AG04449 (cell line): ENCODE measurements around the gene MYRF.

Source experiments
- CTCF ChIA-PET: fragments of 350-600 bp; formaldehyde crosslinking; extraction: SDS; loops from one replicate; lab custom pipeline; 2021; ENCODE audit warnings: antibody characterized with exemption; lab: Yijun Ruan, JAX
- POLR2A ChIA-PET: fragments of 400-600, 350-600 bp; formaldehyde crosslinking; extraction: SDS; loops from one replicate; lab custom pipeline; 2020; ENCODE audit warnings: antibody characterized with exemption, inconsistent platforms; lab: Yijun Ruan, JAX
- DNase-seq: peaks from one replicate; pipeline ENCODE4 v3.0.0-alpha.2; 2010; ENCODE audit warnings: low read depth, low spot score
- H3K4me3 ChIP-seq: 2 replicates; pipeline ENCODE4 v1.5.1; 2011; ENCODE audit warnings: low read depth, mild to moderate bottlenecking, control low read depth, low read length
- CTCF ChIP-seq: IDR thresholded peaks from one replicate; pipeline ENCODE4 v1.5.1; 2011; ENCODE audit warnings: mild to moderate bottlenecking, moderate library complexity, low read length, control low read depth, inconsistent platforms; ENCODE audit not compliant: insufficient read depth; ENCODE audit errors: missing control alignments

MYRF gene

GRCh38 chr11:61803889-61804647 lies 51.6 kb downstream of the MYRF start:
- no peak for TF ChIP-seq CTCF
- ChIA-PET CTCF (interaction anchor here (1.2 to 2.9 kb wide), 5 partner anchors 8 to 304 kb away, joined by 4 to 13 read pairs (median 5); no protein-coding TSS in a partner anchor), POLR2A (no interaction called here)
- DNase-seq = no peak
- no peak overlapping the region for H3K4me3 ChIP-seq

- POLR2A ChIA-PET = no interaction called here
- TF ChIP-seq CTCF = no peak
Measured at GRCh38 chr11:61805146-61805545, 52.7 kb downstream of the MYRF start.

DNA sequence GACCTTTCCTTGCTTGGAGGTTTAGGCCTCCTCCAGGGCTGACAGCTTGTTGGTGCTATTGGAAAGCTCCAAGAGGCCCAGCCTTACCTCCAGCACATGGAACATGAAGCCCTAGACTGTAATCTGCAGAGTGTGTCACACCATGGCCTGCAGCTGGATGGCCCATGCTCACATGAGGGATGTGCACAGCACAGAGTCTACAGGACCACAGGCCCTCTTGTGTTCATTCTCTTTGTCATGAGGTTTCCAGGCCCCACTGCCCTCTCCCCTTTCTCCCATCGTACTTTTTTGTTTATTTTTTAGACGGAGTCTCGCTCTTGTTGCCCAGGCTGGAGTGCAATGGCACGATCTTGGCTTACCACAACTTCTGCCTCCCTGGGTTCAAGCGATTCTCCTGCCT lies 54.3 kb downstream of the MYRF start:
- TF ChIP-seq CTCF = no peak
- H3K4me3 ChIP-seq = no peak overlapping the region
- CTCF ChIA-PET = interaction anchor here (1.0 to 3.7 kb wide), 7 partner anchors 9 to 141 kb away, joined by 3 to 44 read pairs (median 5); partner anchors contain the start of gene FADS1
- POLR2A ChIA-PET = no interaction called here
- no peak for DNase-seq

More at GRCh38 chr11:61805146-61805545, 52.7 kb downstream of the MYRF start:
- DNase-seq = no peak
- H3K4me3 ChIP-seq = no peak overlapping the region
- CTCF ChIA-PET = interaction anchor here (1.1 to 3.7 kb wide), 5 partner anchors 8 to 303 kb away, joined by 5 to 44 read pairs (median 11); partner anchors contain the start of gene FADS1

- POLR2A ChIA-PET = no interaction called here
- DNase-seq = no peak
- no peak for TF ChIP-seq CTCF
- CTCF ChIA-PET = interaction anchor here (1.7 to 7.3 kb wide), 2 partner anchors 13 to 18 kb away, joined by 3 to 91 read pairs; no protein-coding TSS in a partner anchor
- no peak overlapping the region for H3K4me3 ChIP-seq
Measured at GRCh38 chr11:61810671-61811175, 58.3 kb downstream of the MYRF start.

GRCh38 chr11:61811831-61812230 lies 59.4 kb downstream of the MYRF start:
- CTCF ChIA-PET = interaction anchor here (1.1 to 7.3 kb wide), 3 partner anchors 14 to 135 kb away, joined by 3 to 91 read pairs (median 4); partner anchors contain the start of genes FEN1 and TMEM258
- no peak for TF ChIP-seq CTCF
- no peak for DNase-seq
- H3K4me3 ChIP-seq = no peak overlapping the region
- POLR2A ChIA-PET = no interaction called here
